ENCODE measurements around the gene HSDL1. TPM values are rescaled to one million over a fixed set of nuclear protein-coding genes. Genes with fewer than 3 reads are reported as not detected.

HSDL1 gene
- total and polyA plus RNA-seq, 2 of the 8 experiments (the other 6 are each of a cell fraction or from before 2014, with no cell fraction given): 25.0 to 55.7 TPM

DNA sequence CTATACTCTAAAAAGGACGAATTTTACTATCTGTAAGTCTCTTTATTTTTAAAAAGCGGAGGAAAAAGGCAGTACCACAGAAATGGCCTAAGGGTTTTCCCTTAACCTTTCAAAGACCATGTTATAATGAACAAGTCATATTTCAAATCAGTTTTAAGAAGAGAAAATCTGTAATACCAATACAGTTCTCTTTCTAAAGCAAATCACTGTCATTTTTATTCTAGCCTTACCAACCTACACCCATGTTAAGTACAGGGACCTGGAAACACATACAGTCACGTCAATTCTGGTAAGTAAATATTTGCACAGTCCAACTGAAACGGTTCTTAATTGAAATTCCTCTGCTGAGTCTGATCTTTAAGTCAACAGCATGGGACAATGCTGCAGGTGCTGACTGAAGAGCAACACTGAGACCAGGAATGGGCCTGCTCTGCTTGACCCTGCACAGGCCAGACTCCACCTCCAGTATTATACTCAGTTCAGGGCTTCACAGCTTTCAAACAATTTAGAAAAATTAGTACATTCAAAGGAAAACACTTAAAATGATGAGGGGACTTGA is 48.5 kb downstream of the HSDL1 start (continued):
- TF ChIP-seq BRCA1 (IDR thresholded peaks at IDR 0.05; ENCODE audit: low read depth, low read length) (no peak), EGR1 (IDR thresholded peaks at IDR 0.05; ENCODE audit: borderline replicate concordance, low read depth, low read length) (no peak), RBBP5 (IDR thresholded peaks at IDR 0.05; ENCODE audit: borderline replicate concordance, low read depth, low read length) (no peak), ATF2 (IDR thresholded peaks at IDR 0.05; ENCODE audit: low read length) (no peak)
